ENCODE results near the gene SERPINB5. TPM values are rescaled to one million over a fixed set of nuclear protein-coding genes. Genes with fewer than 3 reads are reported as not detected.

Gene SERPINB5
- total RNA-seq, 1 donor from 2014 or later = not detected

- TF ChIP-seq CTCF (IDR thresholded peaks at IDR 0.05; ENCODE audit: borderline replicate concordance) = no peak
- peaks cover 35% of the 10 kb centered on the region for H3K27me3 ChIP-seq (ENCODE audit: low read depth)
Measured at GRCh38 chr18:63465059-63465458, 11.7 kb upstream of the SERPINB5 start.

GRCh38 chr18:63467699-63468098 is 9.1 kb upstream of the SERPINB5 start:
- H3K27ac ChIP-seq (replicated peaks) = no peak overlapping the region
- intact Hi-C loops (cut with micrococcal nuclease) = no loop called here
- TF ChIP-seq CTCF (IDR thresholded peaks at IDR 0.05; ENCODE audit: borderline replicate concordance) = no peak
- DNase-seq = no peak
- H3K27me3 ChIP-seq (ENCODE audit: low read depth) = peaks cover 25% of the 10 kb centered on the region
- H3K4me3 ChIP-seq = no peak overlapping the region
- H3K4me1 ChIP-seq = no peaks in the 10 kb centered on the region
- H3K9me3 ChIP-seq (replicated peaks) = no peaks in the 10 kb centered on the region
- no peaks in the 10 kb centered on the region for H3K36me3 ChIP-seq

More at GRCh38 chr18:63465059-63465458, 11.7 kb upstream of the SERPINB5 start:
- intact Hi-C loops (cut with micrococcal nuclease) = no loop called here
- H3K4me3 ChIP-seq = no peak overlapping the region
- H3K27ac ChIP-seq (replicated peaks) = no peak overlapping the region
- no peaks in the 10 kb centered on the region for H3K4me1 ChIP-seq
- H3K9me3 ChIP-seq (replicated peaks) = no peaks in the 10 kb centered on the region
- no peak for DNase-seq
- no peaks in the 10 kb centered on the region for H3K36me3 ChIP-seq

GRCh38 chr18:63468575-63468974 is 8.2 kb upstream of the SERPINB5 start:
- no peak for TF ChIP-seq CTCF (IDR thresholded peaks at IDR 0.05; ENCODE audit: borderline replicate concordance)
- intact Hi-C loops (cut with micrococcal nuclease) = no loop called here
- no peak overlapping the region for H3K27ac ChIP-seq (replicated peaks)
- no peaks in the 10 kb centered on the region for H3K36me3 ChIP-seq
- H3K9me3 ChIP-seq (replicated peaks) = no peaks in the 10 kb centered on the region
- peaks cover 21% of the 10 kb centered on the region for H3K27me3 ChIP-seq (ENCODE audit: low read depth)
- H3K4me3 ChIP-seq = no peak overlapping the region
- no peak for DNase-seq
- H3K4me1 ChIP-seq = no peaks in the 10 kb centered on the region

- no peaks in the 10 kb centered on the region for H3K36me3 ChIP-seq
- no peaks in the 10 kb centered on the region for H3K4me1 ChIP-seq
- H3K9me3 ChIP-seq (replicated peaks) = no peaks in the 10 kb centered on the region
- H3K27me3 ChIP-seq (ENCODE audit: low read depth) = peaks cover 2% of the 10 kb centered on the region
- H3K27ac ChIP-seq (replicated peaks) = no peak overlapping the region
- no peak for TF ChIP-seq CTCF (IDR thresholded peaks at IDR 0.05; ENCODE audit: borderline replicate concordance)
- intact Hi-C loops (cut with micrococcal nuclease) = no loop called here
- H3K4me3 ChIP-seq = no peak overlapping the region
- no peak for DNase-seq
Measured at GRCh38 chr18:63470751-63471150, 6.0 kb upstream of the SERPINB5 start.

- Histone ChIP-seq H3K4me3 (no peak overlapping the region), H3K27ac (replicated peaks) (no peak overlapping the region), H3K4me1 (no peaks in the 10 kb centered on the region), H3K27me3 (ENCODE audit: low read depth) (peaks cover 14% of the 10 kb centered on the region), H3K9me3 (replicated peaks) (no peaks in the 10 kb centered on the region), H3K36me3 (no peaks in the 10 kb centered on the region)
- TF ChIP-seq CTCF (IDR thresholded peaks at IDR 0.05; ENCODE audit: borderline replicate concordance) = no peak
- intact Hi-C loops (cut with micrococcal nuclease) = no loop called here
- no peak for DNase-seq
Measured at GRCh38 chr18:63472380-63472779, 4.4 kb upstream of the SERPINB5 start.

- Histone ChIP-seq H3K27me3 (ENCODE audit: low read depth) (peaks cover 40% of the 10 kb centered on the region), H3K36me3 (no peaks in the 10 kb centered on the region), H3K4me1 (no peaks in the 10 kb centered on the region), H3K27ac (replicated peaks) (no peak overlapping the region), H3K9me3 (replicated peaks) (no peaks in the 10 kb centered on the region), H3K4me3 (no peak overlapping the region)
- no peak for DNase-seq
- no peak for TF ChIP-seq CTCF (IDR thresholded peaks at IDR 0.05; ENCODE audit: borderline replicate concordance)
- intact Hi-C loops (cut with micrococcal nuclease) = no loop called here
Measured at GRCh38 chr18:63477200-63477599, 442 bp downstream of the SERPINB5 start.
